Ovary (tissue), 9 donors: Measurements from ENCODE around the gene ARID1B. TPM values are rescaled to one million over a fixed set of nuclear protein-coding genes. Genes with fewer than 3 reads are reported as not detected.

Experiments
- DNase-seq, 5 donors: peaks; one replicate each; pipeline ENCODE4 v3.0.0-alpha.2; 2019 to 2020
- H3K27ac ChIP-seq, 2 donors: fragments of 200-600 bp; one replicate each; pipeline versions ENCODE4 v1.5.1 to v1.8.0; 2019 to 2022
- H3K27me3 ChIP-seq: fragments of 200-600 bp; one replicate; pipeline ENCODE4 v1.8.0; 2022
- H3K36me3 ChIP-seq: fragments of 200-600 bp; sonication (generic); one replicate; pipeline ENCODE4 v1.5.1; 2019
- H3K4me1 ChIP-seq: one replicate; pipeline ENCODE4 v1.8.1; 2013; ENCODE audit warnings: mild to moderate bottlenecking, moderate library complexity; ENCODE audit not compliant: insufficient read depth
- H3K4me3 ChIP-seq: fragments of 200-600 bp; sonication (generic); one replicate; pipeline ENCODE4 v1.5.1; 2017
- H3K9me3 ChIP-seq, 2 donors: fragments of 200-600 bp in 1 of 2; sonication (generic) in 1 of 2; one replicate each; pipeline versions ENCODE4 v1.5.1 to v1.8.1; 2013 to 2019; ENCODE audit warnings: mild to moderate bottlenecking in 1 of 2, moderate library complexity in 1 of 2
- CTCF ChIP-seq, 3 donors: fragments of 450-650 bp in 2 of 3; fragments of 200-600 bp in 1 of 3; IDR thresholded peaks; one replicate each; pipeline versions ENCODE4 v1.5.1 to v1.8.0; 2016 to 2022; ENCODE audit warnings: antibody characterized with exemption in 3 of 3, mild to moderate bottlenecking in 1 of 3
- EP300 ChIP-seq: sonication (generic); formaldehyde crosslinking; IDR thresholded peaks from one replicate; pipeline ENCODE4 v1.6.1; 2017; ENCODE audit warnings: antibody characterized with exemption
- POLR2A ChIP-seq: fragments of 450-650 bp; IDR thresholded peaks from one replicate; pipeline ENCODE4 v1.6.1; 2017; ENCODE audit warnings: antibody characterized with exemption, mild to moderate bottlenecking, moderate library complexity
- WGBS, 3 donors: extraction: QIAGEN DNeasy Blood & Tissue Kit in 1 of 3; methylation state at CpG; one replicate each; pipeline versions ENCODE4 v1.1.5 to v1.1.7; 2013 to 2017; 5-methylcytosine and 5-hydroxymethylcytosine counted together
- intact Hi-C, 4 donors: fragments of 100-400 bp; cut with DNase I; formaldehyde crosslinking; loops; one replicate each; pipeline versions ENCODE4 v1.11.0 to v1.15.1; 2022 to 2023
- polyA plus RNA-seq, 2 donors: library from polyadenylated mRNA; stranded (reverse); fragments of 200-250 nt in 1 of 2; fragments of 350-450 nt in 1 of 2; fragmentation: Illumina TruSeq in 1 of 2; extraction: RNeasy Lipid Tissue Mini Kit (QIAGEN cat#74804) in 1 of 2; gene quantifications; one replicate each; pipeline ENCODE4 v1.2.3, GENCODE V29; 2013 to 2014
- total RNA-seq, 7 donors: library from RNA; depleted of rRNA in 2 of 7; stranded (reverse); fragments of >200 nt in 2 of 7; fragmentation: NEBNext Ultra II Directional in 3 of 7; extraction: Animal tissue kit (Norgen Biotek cat#: 25700) in 3 of 7; gene quantifications; one replicate each; pipeline versions ENCODE4 v1.1.0 to v1.2.4, GENCODE V29; 2016 to 2023
- donor health status: DM: no; HTN: no; CAD: no; lungs with moderate emphysema.
- donor health status: DM: no; HTN: no; CAD: no.
- donor health status: Bipolar disorder and iron deficiency.
- donor health status: DM: yes; HTN: yes; CAD: no.
- donor health status: DM: no; HTN: no; CAD: no.
- donor health status: DM: yes; HTN: yes; CAD: no.

The ARID1B gene
- total and polyA plus RNA-seq, 9 donors, result 33.2 to 144 (median 105) TPM

- no peaks in the 10 kb centered on the region for H3K36me3 ChIP-seq
- H3K4me1 ChIP-seq, result peaks cover 8% of the 10 kb centered on the region
- DNase-seq, result no peak
- no peak overlapping the region for H3K4me3 ChIP-seq
- H3K27ac ChIP-seq, result no peak overlapping the region
- H3K27me3 ChIP-seq, result no peaks in the 10 kb centered on the region
- TF ChIP-seq CTCF (IDR thresholded peaks at IDR 0.05), result peak; percentile 23 to 26 (median 26)
- no peak for TF ChIP-seq POLR2A
- 11 to 44% (median 37%) methylated on average over 2 of the region's 2 CpGs for WGBS, 3 donors
- intact Hi-C loops, result no loop called here
- no peaks in the 10 kb centered on the region for H3K9me3 ChIP-seq
These were observed 268.8 kb downstream of the ARID1B start for GRCh38 chr6:157045831-157046454.

- Histone ChIP-seq H3K36me3 (no peaks in the 10 kb centered on the region), H3K4me3 (no peak overlapping the region), H3K27ac (no peak overlapping the region), H3K9me3 (no peaks in the 10 kb centered on the region), H3K4me1 (peaks cover 9% of the 10 kb centered on the region), H3K27me3 (no peaks in the 10 kb centered on the region)
- no peak for DNase-seq
- TF ChIP-seq POLR2A (no peak), EP300 (no peak), CTCF (IDR thresholded peaks at IDR 0.05) (no peak)
- intact Hi-C loops, result no loop called here
- 82 to 93% (median 88%) methylated on average over 1 of the region's 1 CpG for WGBS, 3 donors
These were observed 269.6 kb downstream of the ARID1B start for GRCh38 chr6:157046776-157047175.

GRCh38 chr6:157047328-157047727, 270.1 kb downstream of the ARID1B start:
- no peak for DNase-seq
- no peak overlapping the region for H3K27ac ChIP-seq
- H3K27me3 ChIP-seq, result no peaks in the 10 kb centered on the region
- intact Hi-C loops, result no loop called here
- peaks cover 9% of the 10 kb centered on the region for H3K4me1 ChIP-seq
- TF ChIP-seq CTCF (IDR thresholded peaks at IDR 0.05) (no peak), POLR2A (no peak), EP300 (no peak)
- H3K4me3 ChIP-seq, result no peak overlapping the region
- H3K36me3 ChIP-seq, result no peaks in the 10 kb centered on the region
- WGBS, 3 donors, result 74 to 83% (median 79%) methylated on average over 4 of the region's 4 CpGs
- no peaks in the 10 kb centered on the region for H3K9me3 ChIP-seq

GRCh38 chr6:157047951-157048350, 270.8 kb downstream of the ARID1B start:
- Histone ChIP-seq H3K4me3 (no peak overlapping the region), H3K4me1 (peaks cover 9% of the 10 kb centered on the region)
- WGBS, 3 donors, result 12 to 22% (median 13%) methylated on average over 2 of the region's 2 CpGs

More at GRCh38 chr6:157047951-157048350, 270.8 kb downstream of the ARID1B start:
- intact Hi-C loops, result no loop called here
- Histone ChIP-seq H3K27ac (no peak overlapping the region), H3K9me3 (no peaks in the 10 kb centered on the region), H3K36me3 (no peaks in the 10 kb centered on the region), H3K27me3 (no peaks in the 10 kb centered on the region)
- no peak for DNase-seq
- no peak for TF ChIP-seq EP300
- TF ChIP-seq CTCF (IDR thresholded peaks at IDR 0.05), result no peak
- TF ChIP-seq POLR2A, result no peak
